ENCODE measurements around the gene ARHGAP15. TPM values are rescaled to one million over a fixed set of nuclear protein-coding genes. Genes with fewer than 3 reads are reported as not detected.

ARHGAP15 gene
- total and polyA plus RNA-seq, 5 donors from 2014 or later = 242 to 285 (median 260) TPM

- DNase-seq (no peak), ATAC-seq (ENCODE audit: low read depth in 2 of 2) (no peak)
- Histone ChIP-seq H3K27ac (ENCODE audit: insufficient read depth, low read length, poor library complexity, severe bottlenecking) (no peak overlapping the region), H3K4me3 (ENCODE audit: low read depth, low read length) (no peak overlapping the region), H3K4me1 (ENCODE audit: control insufficient read depth, insufficient read depth, low read length, poor library complexity, severe bottlenecking) (no peaks in the 10 kb centered on the region), H3K27me3 (ENCODE audit: control insufficient read depth, insufficient read depth, low read length) (no peaks in the 10 kb centered on the region), H3K36me3 (ENCODE audit: control insufficient read depth, insufficient read depth, low read length) (peaks cover 4% of the 10 kb centered on the region), H3K9me3 (ENCODE audit: control insufficient read depth in 2 of 2, low read length in 2 of 2) (no peaks in the 10 kb centered on the region)
- no peaks in the 10 kb centered on the region for H3K27me3 Mint-ChIP-seq
- H3K4me3 Mint-ChIP-seq = no peak overlapping the region
- no peaks in the 10 kb centered on the region for H3K9me3 Mint-ChIP-seq
- H3K36me3 Mint-ChIP-seq = peaks cover 42% of the 10 kb centered on the region
- H3K27ac Mint-ChIP-seq = no peak overlapping the region
- H3K4me1 Mint-ChIP-seq = peaks cover 5 to 26% (median 15%) of the 10 kb centered on the region in 4 donors
These were observed 567.4 kb downstream of the ARHGAP15 start for GRCh38 chr2:143696651-143697050.

- H3K27ac Mint-ChIP-seq = peak overlapping the region in 1 of 3 donors; percentile 0
- peaks cover 5 to 28% (median 13%) of the 10 kb centered on the region in 4 donors for H3K4me1 Mint-ChIP-seq
- no peaks in the 10 kb centered on the region for H3K9me3 Mint-ChIP-seq
- DNase-seq = no peak
- no peaks in the 10 kb centered on the region for H3K4me1 ChIP-seq (ENCODE audit: control insufficient read depth, insufficient read depth, low read length, poor library complexity, severe bottlenecking)
- H3K27me3 ChIP-seq (ENCODE audit: control insufficient read depth, insufficient read depth, low read length) = no peaks in the 10 kb centered on the region
- H3K27me3 Mint-ChIP-seq = no peaks in the 10 kb centered on the region
- ATAC-seq (ENCODE audit: low read depth in 2 of 2) = no peak
- H3K36me3 Mint-ChIP-seq = peaks cover 38% of the 10 kb centered on the region
- no peak overlapping the region for H3K4me3 ChIP-seq (ENCODE audit: low read depth, low read length)
- no peak overlapping the region for H3K27ac ChIP-seq (ENCODE audit: insufficient read depth, low read length, poor library complexity, severe bottlenecking)
- H3K4me3 Mint-ChIP-seq = no peak overlapping the region
- peaks cover 4% of the 10 kb centered on the region for H3K36me3 ChIP-seq (ENCODE audit: control insufficient read depth, insufficient read depth, low read length)
- no peaks in the 10 kb centered on the region for H3K9me3 ChIP-seq (ENCODE audit: control insufficient read depth in 2 of 2, low read length in 2 of 2)
These were observed 568.5 kb downstream of the ARHGAP15 start for GRCh38 chr2:143697744-143698143.

- H3K4me3 Mint-ChIP-seq = no peak overlapping the region
- no peak overlapping the region for H3K4me3 ChIP-seq (ENCODE audit: low read depth, low read length)
- H3K36me3 Mint-ChIP-seq = peaks cover 40% of the 10 kb centered on the region
- H3K4me1 Mint-ChIP-seq = peaks cover 5 to 28% (median 14%) of the 10 kb centered on the region in 4 donors
- ATAC-seq (ENCODE audit: low read depth in 2 of 2) (no peak), DNase-seq (no peak)
- no peaks in the 10 kb centered on the region for H3K27me3 Mint-ChIP-seq
- no peak overlapping the region for H3K27ac ChIP-seq (ENCODE audit: insufficient read depth, low read length, poor library complexity, severe bottlenecking)
- H3K36me3 ChIP-seq (ENCODE audit: control insufficient read depth, insufficient read depth, low read length) = peaks cover 10% of the 10 kb centered on the region
- no peaks in the 10 kb centered on the region for H3K9me3 ChIP-seq (ENCODE audit: control insufficient read depth in 2 of 2, low read length in 2 of 2)
- H3K9me3 Mint-ChIP-seq = no peaks in the 10 kb centered on the region
- H3K27me3 ChIP-seq (ENCODE audit: control insufficient read depth, insufficient read depth, low read length) = no peaks in the 10 kb centered on the region
- peak overlapping the region; percentile 0 to 20 (median 20) for H3K27ac Mint-ChIP-seq
- H3K4me1 ChIP-seq (ENCODE audit: control insufficient read depth, insufficient read depth, low read length, poor library complexity, severe bottlenecking) = no peaks in the 10 kb centered on the region
These were observed 569.1 kb downstream of the ARHGAP15 start for GRCh38 chr2:143698352-143698751.

GRCh38 chr2:143698888-143699570 lies 569.8 kb downstream of the ARHGAP15 start:
- Mint-ChIP-seq H3K27ac (peak overlapping the region in 1 of 3 donors; percentile 20), H3K4me1 (peaks cover 5 to 27% (median 15%) of the 10 kb centered on the region in 4 donors), H3K36me3 (peaks cover 45% of the 10 kb centered on the region), H3K27me3 (no peaks in the 10 kb centered on the region), H3K4me3 (no peak overlapping the region), H3K9me3 (no peaks in the 10 kb centered on the region)
- no peaks in the 10 kb centered on the region for H3K4me1 ChIP-seq (ENCODE audit: control insufficient read depth, insufficient read depth, low read length, poor library complexity, severe bottlenecking)
- DNase-seq (no peak), ATAC-seq (ENCODE audit: low read depth in 2 of 2) (no peak)
- no peak overlapping the region for H3K4me3 ChIP-seq (ENCODE audit: low read depth, low read length)
- H3K27ac ChIP-seq (ENCODE audit: insufficient read depth, low read length, poor library complexity, severe bottlenecking) = no peak overlapping the region
- no peaks in the 10 kb centered on the region for H3K27me3 ChIP-seq (ENCODE audit: control insufficient read depth, insufficient read depth, low read length)
- H3K36me3 ChIP-seq (ENCODE audit: control insufficient read depth, insufficient read depth, low read length) = peaks cover 17% of the 10 kb centered on the region
- no peaks in the 10 kb centered on the region for H3K9me3 ChIP-seq (ENCODE audit: control insufficient read depth in 2 of 2, low read length in 2 of 2)

- ATAC-seq (ENCODE audit: low read depth in 2 of 2) (no peak), DNase-seq (no peak)
- Mint-ChIP-seq H3K4me1 (peaks cover 10 to 26% (median 18%) of the 10 kb centered on the region in 4 donors), H3K36me3 (peaks cover 58% of the 10 kb centered on the region), H3K9me3 (no peaks in the 10 kb centered on the region), H3K4me3 (no peak overlapping the region), H3K27ac (no peak overlapping the region), H3K27me3 (no peaks in the 10 kb centered on the region)
- H3K27ac ChIP-seq (ENCODE audit: insufficient read depth, low read length, poor library complexity, severe bottlenecking) = no peak overlapping the region
- H3K27me3 ChIP-seq (ENCODE audit: control insufficient read depth, insufficient read depth, low read length) = no peaks in the 10 kb centered on the region
- no peak overlapping the region for H3K4me3 ChIP-seq (ENCODE audit: low read depth, low read length)
- no peaks in the 10 kb centered on the region for H3K9me3 ChIP-seq (ENCODE audit: control insufficient read depth in 2 of 2, low read length in 2 of 2)
- peaks cover 34% of the 10 kb centered on the region for H3K36me3 ChIP-seq (ENCODE audit: control insufficient read depth, insufficient read depth, low read length)
- H3K4me1 ChIP-seq (ENCODE audit: control insufficient read depth, insufficient read depth, low read length, poor library complexity, severe bottlenecking) = no peaks in the 10 kb centered on the region
These were observed 571.6 kb downstream of the ARHGAP15 start for GRCh38 chr2:143700865-143701264.

GRCh38 chr2:143701785-143702184 lies 572.6 kb downstream of the ARHGAP15 start:
- no peak overlapping the region for H3K27ac ChIP-seq (ENCODE audit: insufficient read depth, low read length, poor library complexity, severe bottlenecking)
- no peaks in the 10 kb centered on the region for H3K27me3 ChIP-seq (ENCODE audit: control insufficient read depth, insufficient read depth, low read length)
- peaks cover 43% of the 10 kb centered on the region for H3K36me3 ChIP-seq (ENCODE audit: control insufficient read depth, insufficient read depth, low read length)
- H3K9me3 Mint-ChIP-seq = peaks cover 0 to under 1% (median 0%) of the 10 kb centered on the region in 7 donors
- peak overlapping the region in 1 of 3 donors; percentile 68 for H3K27ac Mint-ChIP-seq
- DNase-seq (no peak), ATAC-seq (ENCODE audit: low read depth in 2 of 2) (no peak)
- no peak overlapping the region for H3K4me3 Mint-ChIP-seq
- no peaks in the 10 kb centered on the region for H3K27me3 Mint-ChIP-seq
- no peak overlapping the region for H3K4me3 ChIP-seq (ENCODE audit: low read depth, low read length)
- peaks cover 56% of the 10 kb centered on the region for H3K36me3 Mint-ChIP-seq
- H3K4me1 Mint-ChIP-seq = peaks cover 10 to 25% (median 19%) of the 10 kb centered on the region in 4 donors
- H3K4me1 ChIP-seq (ENCODE audit: control insufficient read depth, insufficient read depth, low read length, poor library complexity, severe bottlenecking) = no peaks in the 10 kb centered on the region
- no peaks in the 10 kb centered on the region for H3K9me3 ChIP-seq (ENCODE audit: control insufficient read depth in 2 of 2, low read length in 2 of 2)

- H3K36me3 ChIP-seq (ENCODE audit: control insufficient read depth, insufficient read depth, low read length) = peaks cover 54% of the 10 kb centered on the region
- H3K27ac Mint-ChIP-seq = peak overlapping the region in 1 of 3 donors; percentile 69
- H3K9me3 Mint-ChIP-seq = peaks cover 0 to 8% (median 0%) of the 10 kb centered on the region in 7 donors
- no peak overlapping the region for H3K4me3 Mint-ChIP-seq
- H3K4me1 Mint-ChIP-seq = peaks cover 13 to 25% (median 17%) of the 10 kb centered on the region in 4 donors
- DNase-seq = no peak
- H3K27me3 ChIP-seq (ENCODE audit: control insufficient read depth, insufficient read depth, low read length) = no peaks in the 10 kb centered on the region
- no peak overlapping the region for H3K27ac ChIP-seq (ENCODE audit: insufficient read depth, low read length, poor library complexity, severe bottlenecking)
- no peaks in the 10 kb centered on the region for H3K9me3 ChIP-seq (ENCODE audit: control insufficient read depth in 2 of 2, low read length in 2 of 2)
- no peaks in the 10 kb centered on the region for H3K27me3 Mint-ChIP-seq
- no peak for ATAC-seq (ENCODE audit: low read depth in 2 of 2)
- H3K36me3 Mint-ChIP-seq = peaks cover 68% of the 10 kb centered on the region
- no peaks in the 10 kb centered on the region for H3K4me1 ChIP-seq (ENCODE audit: control insufficient read depth, insufficient read depth, low read length, poor library complexity, severe bottlenecking)
- H3K4me3 ChIP-seq (ENCODE audit: low read depth, low read length) = no peak overlapping the region
These were observed 573.7 kb downstream of the ARHGAP15 start for GRCh38 chr2:143702931-143703330.

Data from CD4-positive, CD25-positive, alpha-beta regulatory T cell (primary cell).